ENCODE data around the gene ANG. TPM values are rescaled to one million over a fixed set of nuclear protein-coding genes. Genes with fewer than 3 reads are reported as not detected.

Gene ANG
- total and polyA plus RNA-seq, 9 of the 15 experiments (the other 6 are each of a cell fraction or from before 2014, with no cell fraction given), result 0.21 to 0.73 (median 0.34) TPM; not detected in 4

DNA sequence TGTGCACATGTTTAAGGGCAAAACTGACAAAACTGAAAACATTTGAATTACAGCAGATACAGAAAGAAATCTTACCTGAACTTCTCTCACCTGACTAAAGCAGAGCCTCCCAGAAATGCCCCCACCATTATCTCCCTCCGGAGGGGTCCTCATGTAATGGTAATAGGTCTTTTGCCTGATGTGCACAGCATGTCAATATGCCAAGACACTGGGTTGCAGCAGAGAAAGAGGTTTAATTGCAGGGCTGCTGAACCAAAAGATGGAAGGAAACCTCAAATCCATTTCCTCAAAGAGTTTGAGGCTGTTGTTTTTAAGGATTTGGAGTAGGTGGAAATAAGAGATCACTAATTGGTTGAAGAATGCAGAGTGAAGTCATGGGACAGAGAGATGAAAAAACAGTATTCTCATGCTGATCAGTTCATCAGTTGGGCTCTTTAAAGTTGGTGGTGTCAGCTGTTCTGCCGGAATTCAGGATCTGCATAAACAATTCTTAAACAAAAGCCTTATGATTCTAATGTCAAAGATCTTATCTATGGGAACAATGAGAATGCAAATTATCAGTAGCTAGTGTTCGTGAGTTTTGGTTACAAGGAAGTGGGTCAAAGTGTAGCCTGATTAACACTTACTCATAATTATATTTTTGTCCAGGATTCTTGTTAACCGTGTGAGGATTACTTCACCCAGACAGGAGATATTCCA is 18.2 kb downstream of the ANG start:
- no TSS peak for BruUV-seq (replicated peaks)
- Histone ChIP-seq H3K4me2 (ENCODE audit: insufficient read depth, low read length) (no peak overlapping the region), H3K9me1 (ENCODE audit: control insufficient read depth, insufficient read depth, low read length) (no peaks in the 10 kb centered on the region), H3K27me3 (ENCODE audit: control insufficient read depth in 2 of 2, insufficient read depth in 2 of 2, low read length in 2 of 2) (peaks cover 0 to 5% of the 10 kb centered on the region in 2 experiments; a peak in 1 of 5 replicates), H3K4me3 (no peak overlapping the region), H4K20me1 (replicated peaks; ENCODE audit: control insufficient read depth, insufficient read depth, low read length) (no peaks in the 10 kb centered on the region), H3K9me3 (replicated peaks; ENCODE audit: control insufficient read depth, insufficient read depth, low read depth, low read length) (no peaks in the 10 kb centered on the region), H3K79me2 (ENCODE audit: control insufficient read depth, insufficient read depth, low read length) (no peaks in the 10 kb centered on the region), H3K4me1 (replicated peaks in 1 of 2; ENCODE audit: control insufficient read depth in 2 of 2, insufficient read depth in 2 of 2, low read length in 2 of 2) (peaks cover 0 to 2% of the 10 kb centered on the region in 2 experiments; a peak in 2 of 5 replicates), H2AFZ (ENCODE audit: low read depth, low read length) (no peak overlapping the region), H3K27ac (ENCODE audit: extremely low read depth, low read depth, low read length) (no peak overlapping the region), H3K36me3 (ENCODE audit: control insufficient read depth, insufficient read depth, low read length) (no peaks in the 10 kb centered on the region), H3K9ac (ENCODE audit: insufficient read depth in 1 of 2, low read depth in 2 of 2, low read length in 2 of 2) (no peak overlapping the region)
- ATAC-seq, result no peak
- ChIA-PET CTCF (ENCODE audit: low intra/inter-chr PET ratio) (no interaction called here), POLR2A (interaction anchor here (1.1 kb wide), 1 partner anchor 11 kb away, joined by 3 read pairs; no protein-coding TSS in a partner anchor)
- no peak for FAIRE-seq
- in situ Hi-C loops (cut with MboI) (loop anchor here (25.0 kb wide), 1 partner anchor 255 kb away; the partner anchor contains the start of gene RNASE2), intact Hi-C loops (cut with micrococcal nuclease) (no loop called here)
- peak; percentile 88 for TF ChIP-seq ZNF766 (CRISPR knock-in tag; conservative IDR thresholded peaks at IDR 0.05)
- peak; percentile 50; the same call in 1 of the 2 replicates for TF ChIP-seq SOX6 (IDR thresholded peaks at IDR 0.05)
- no peak for TF ChIP-seq KLF13 (tag; IDR thresholded peaks at IDR 0.05; ENCODE audit: borderline replicate concordance, low read depth)
- no peak for TF ChIP-seq SMAD3 (CRISPR knock-in tag; conservative IDR thresholded peaks at IDR 0.05)
- TF ChIP-seq PTBP1 (IDR thresholded peaks at IDR 0.05; ENCODE audit: low read depth, low read length), result no peak
- no peak for TF ChIP-seq MTA3 (IDR thresholded peaks at IDR 0.05; ENCODE audit: borderline replicate concordance)
- 0% methylated on average over 4 of the region's 4 CpGs for WGBS (ENCODE audit: insufficient coverage, low coverage, missing lambda C conversion rate)
- DNase-seq (ENCODE audit: extremely low read depth in 1 of 4, low spot score in 3 of 4), result no peak
